Fibroblast of skin of right biceps (primary cell): Measurements from ENCODE around the gene SIRT3.
A peak's percentile ranks its signal among the peaks of the same experiment; 100 is the strongest.
"Not testable (repeated sequence)": the region's sequence is repeated elsewhere in the genome, so short reads cannot be mapped to it uniquely, and the experiment has no call there.

Experiments used
- DNase-seq: peaks from one replicate; pipeline ENCODE4 v3.0.0-alpha.2; 2013

The SIRT3 gene

DNA sequence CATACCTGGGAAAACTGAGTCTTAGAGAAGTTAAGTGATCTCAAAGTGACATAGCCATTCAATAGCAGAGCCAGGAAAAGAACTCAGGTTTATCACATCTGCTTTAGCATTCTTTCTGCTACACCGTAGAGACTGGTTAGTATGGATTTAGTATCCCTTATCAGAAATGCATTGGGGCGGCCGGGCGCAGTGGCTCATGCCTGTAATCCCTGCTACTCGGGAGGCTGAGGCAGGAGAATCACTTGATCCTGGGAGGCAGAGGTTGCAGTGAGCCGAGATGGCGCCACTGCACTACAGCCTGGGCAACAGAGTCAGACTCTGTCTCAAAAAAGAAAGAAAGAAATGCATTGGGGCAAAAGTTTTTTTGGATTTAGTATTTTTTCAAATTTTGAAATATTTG is 2.2 kb upstream of the SIRT3 start:
- DNase-seq = not testable (repeated sequence)

DNA sequence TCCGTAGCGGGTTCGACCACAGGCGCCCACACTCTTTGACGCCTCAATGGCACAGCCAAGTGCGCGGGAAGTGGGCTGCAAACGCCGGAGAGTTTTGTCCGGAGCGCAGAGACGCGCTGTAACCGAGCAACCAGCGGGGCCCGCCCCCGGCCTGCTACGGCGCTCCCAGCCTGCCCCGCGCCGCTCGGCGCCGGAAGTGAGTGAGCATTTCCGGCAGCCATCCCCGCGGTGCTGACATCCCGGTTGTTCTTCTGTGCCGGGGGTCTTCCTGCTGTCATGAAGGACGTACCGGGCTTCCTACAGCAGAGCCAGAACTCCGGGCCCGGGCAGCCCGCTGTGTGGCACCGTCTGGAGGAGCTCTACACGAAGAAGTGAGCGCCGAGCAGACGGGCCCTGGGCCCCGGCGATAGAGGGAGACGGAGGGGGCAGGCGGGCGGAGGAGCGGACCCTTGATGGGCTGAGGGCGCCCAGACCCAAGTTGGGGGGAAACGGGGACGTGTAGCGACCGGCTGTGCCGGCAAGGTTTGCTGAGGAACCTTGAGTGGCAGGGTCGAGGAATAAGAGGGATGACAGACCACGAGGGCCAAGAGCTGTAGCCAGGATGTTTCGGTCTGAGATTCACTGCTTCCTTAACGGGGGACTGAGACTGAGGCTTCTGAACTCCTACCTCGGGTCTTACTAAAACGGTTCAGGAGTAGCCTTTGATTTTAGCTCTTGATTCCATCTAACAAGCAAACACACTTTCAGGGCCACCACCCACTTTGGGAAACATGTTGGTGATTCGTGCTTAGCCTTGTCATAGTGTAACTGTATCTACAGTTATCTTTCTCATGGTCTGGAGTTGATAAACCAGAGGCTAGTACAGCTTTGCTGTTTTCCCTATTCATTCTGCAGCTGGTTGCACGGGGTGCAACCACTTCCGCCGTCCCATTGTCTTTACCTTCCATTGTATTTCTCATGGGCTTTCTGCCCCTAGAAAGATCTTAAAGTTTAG is 929 bp upstream of the SIRT3 start, which contains the start of gene PSMD13:
TSS of gene PSMD13 (plus strand) at position 203 of the 994 bp plus-strand sequence. CDS start at position 277, 74 bp downstream.
- DNase-seq = peak; percentile 83

DNA sequence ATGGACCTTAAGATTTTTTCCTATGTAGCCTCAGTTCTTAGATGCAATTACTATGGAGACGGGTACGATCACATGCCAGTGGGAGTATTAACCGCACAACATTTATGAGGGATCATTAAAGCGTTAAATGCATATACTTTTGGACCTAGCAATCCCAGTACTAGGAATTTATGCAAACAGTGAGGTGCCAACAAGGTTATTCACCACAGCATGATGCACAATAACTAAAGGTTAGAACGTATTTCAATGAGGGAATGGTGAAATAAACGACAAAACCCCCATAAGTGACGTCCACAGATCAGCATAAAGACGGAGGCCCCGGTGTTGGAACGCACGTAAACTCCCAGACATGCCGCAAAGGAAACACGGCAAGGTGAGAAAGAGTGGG is 539 bp downstream of the SIRT3 start:
- DNase-seq = peak; percentile 18

GRCh38 chr11:235180-235579 is 962 bp downstream of the SIRT3 start:
- no peak for DNase-seq

GRCh38 chr11:232783-233565 is 3.2 kb downstream of the SIRT3 start:
- no peak for DNase-seq

DNA sequence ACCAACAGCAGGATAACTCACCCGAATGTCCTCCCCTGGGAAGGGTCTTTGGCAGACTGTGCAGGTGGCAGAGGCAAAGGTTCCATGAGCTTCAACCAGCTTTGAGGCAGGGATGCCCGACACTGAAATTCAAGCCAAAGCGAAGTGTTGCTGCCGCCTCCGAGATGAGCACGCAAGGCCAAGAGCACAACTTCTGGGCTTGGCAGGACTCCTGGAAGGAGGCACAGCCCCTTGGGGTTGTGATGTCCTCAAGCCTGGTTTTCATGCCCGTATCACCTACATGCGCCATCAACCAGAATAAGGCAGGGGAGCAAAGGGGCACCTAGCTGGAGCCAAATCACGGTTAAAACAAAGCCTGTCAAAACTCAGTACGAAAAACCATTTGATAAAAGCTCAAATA is 5.7 kb downstream of the SIRT3 start:
- no peak for DNase-seq

DNA sequence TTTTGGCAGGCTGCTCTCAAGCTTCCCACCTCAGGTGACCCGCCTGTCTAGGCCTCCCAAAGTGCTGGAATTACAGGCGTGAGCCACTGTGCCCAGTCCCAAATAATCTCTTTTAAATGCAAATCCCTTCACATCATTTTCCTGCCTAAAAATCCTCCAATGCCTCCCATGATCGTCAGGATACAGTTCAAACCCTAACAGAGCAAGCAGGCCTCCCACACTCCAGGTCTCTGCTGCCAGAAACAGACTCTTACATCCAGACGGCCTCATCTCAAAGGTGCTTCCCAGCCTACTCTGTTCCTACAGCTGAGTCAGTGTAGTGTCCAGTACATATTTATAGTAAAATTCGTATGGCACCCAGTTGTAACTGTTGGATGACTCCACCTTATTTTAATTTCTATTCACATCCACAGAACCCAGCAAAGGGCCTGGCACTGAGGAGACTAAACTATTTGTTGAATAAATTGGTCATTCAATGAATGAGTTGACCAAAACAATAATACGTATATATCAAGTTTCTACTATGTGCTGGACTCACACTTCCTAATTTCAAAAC is 8.2 kb downstream of the SIRT3 start:
- no peak for DNase-seq

GRCh38 chr11:225734-226453 is 10.2 kb downstream of the SIRT3 start:
- no peak for DNase-seq

GRCh38 chr11:224424-224823 is 11.7 kb downstream of the SIRT3 start:
- DNase-seq = no peak

- no peak for DNase-seq
Measured at GRCh38 chr11:223884-224283, 12.3 kb downstream of the SIRT3 start.

DNA sequence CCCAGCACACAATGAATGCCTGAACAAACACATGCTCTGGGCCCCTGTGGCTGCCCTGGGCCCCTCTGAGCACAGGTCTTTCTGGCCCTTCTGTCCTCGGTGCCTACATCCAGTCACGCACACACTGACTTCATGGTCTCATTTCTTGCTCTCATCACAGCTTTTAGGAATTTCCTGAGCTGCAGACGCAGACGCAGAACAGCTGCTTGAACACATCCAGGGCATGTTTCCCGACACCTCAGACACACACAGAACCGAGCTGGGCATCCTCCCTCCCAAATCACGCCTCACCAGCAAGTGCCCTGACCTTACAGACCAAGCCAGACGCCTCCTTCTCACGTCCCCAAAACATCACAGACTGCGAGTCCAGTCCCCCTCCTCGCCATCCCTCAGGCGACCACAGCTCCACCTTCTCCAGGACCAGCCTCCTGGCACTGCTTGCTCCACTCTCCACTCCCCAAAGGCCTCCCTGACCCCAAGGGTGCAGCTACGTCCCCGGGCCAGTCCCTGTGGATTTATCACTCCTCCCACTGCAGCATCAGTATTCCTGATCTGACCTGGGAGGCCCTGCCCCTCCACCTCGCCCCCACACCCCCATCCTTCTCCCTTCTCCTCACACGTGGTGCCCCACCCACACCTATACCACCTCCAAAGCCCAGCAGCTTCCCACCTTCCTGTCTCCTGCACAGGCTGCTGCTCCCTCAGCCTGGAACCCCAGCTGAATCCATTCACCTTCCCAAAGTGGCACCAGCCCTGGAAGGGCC is 12.9 kb downstream of the SIRT3 start:
- no peak for DNase-seq

GRCh38 chr11:221998-222789 is 13.9 kb downstream of the SIRT3 start:
- no peak for DNase-seq

- no peak for DNase-seq
Measured at GRCh38 chr11:221539-221938, 14.6 kb downstream of the SIRT3 start.

DNA sequence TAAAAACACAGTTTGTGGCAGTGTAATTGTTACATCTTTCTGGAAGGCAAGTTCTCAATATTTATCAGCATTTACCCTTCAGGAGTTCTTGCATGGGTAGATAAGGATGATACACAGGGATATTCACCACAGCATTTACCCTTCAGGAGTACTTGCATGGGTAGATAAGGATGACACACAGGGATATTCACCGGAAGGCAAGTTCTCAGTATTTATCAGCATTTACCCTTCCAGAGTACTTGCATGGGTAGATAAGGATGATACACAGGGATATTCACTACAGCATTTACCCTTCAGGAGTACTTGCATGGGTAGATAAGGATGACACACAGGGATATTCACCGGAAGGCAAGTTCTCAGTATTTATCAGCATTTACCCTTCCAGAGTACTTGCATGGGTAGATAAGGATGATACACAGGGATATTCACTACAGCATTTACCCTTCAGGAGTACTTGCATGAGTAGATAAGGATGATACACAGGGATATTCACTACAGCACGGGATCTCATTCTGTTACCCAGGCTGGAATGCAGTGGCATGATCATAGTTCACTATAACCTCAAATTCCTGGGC is 15.4 kb downstream of the SIRT3 start:
- DNase-seq = not testable (repeated sequence)

DNA sequence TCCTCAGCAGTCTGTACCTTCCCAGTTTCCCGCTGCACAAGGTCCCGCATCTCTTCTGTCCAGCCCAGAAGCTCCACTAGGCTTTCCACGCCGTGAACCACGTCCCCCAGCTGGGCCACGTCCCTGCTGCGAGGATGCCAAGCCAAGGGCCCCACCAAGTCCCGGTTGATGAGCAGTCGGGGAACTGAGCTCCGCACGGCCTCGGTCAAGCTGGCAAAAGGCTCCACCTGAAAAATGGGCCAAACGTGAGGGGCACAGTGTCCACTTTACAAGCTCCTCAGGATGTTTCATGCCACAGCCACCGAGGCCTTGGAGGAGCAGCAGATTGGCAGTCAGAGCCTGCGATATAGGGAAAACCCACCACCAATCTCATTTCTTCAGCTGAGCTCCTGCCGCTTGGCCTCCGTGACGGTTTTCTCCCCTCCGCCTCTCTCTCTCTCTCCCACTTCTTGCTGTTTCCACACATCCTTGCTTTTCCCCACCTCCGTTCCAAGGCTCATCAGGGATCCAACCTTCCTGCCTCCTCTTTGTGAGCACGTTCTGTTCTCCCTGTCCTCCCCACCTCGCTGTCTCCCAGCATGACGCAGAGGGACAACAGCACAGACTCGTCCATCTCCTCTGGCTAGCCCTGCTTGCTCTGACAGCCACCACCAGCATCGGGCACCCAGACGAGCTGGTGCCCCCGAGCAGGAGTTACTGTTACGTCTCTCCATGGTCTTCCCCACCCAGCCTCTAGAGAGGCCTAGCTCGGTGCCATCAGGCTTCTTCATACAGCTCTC is 17.1 kb downstream of the SIRT3 start:
- DNase-seq = no peak

- no peak for DNase-seq
Measured at GRCh38 chr11:217704-218103, 18.4 kb downstream of the SIRT3 start.

- DNase-seq = no peak
Measured at GRCh38 chr11:216081-216974, 19.8 kb downstream of the SIRT3 start.

DNA sequence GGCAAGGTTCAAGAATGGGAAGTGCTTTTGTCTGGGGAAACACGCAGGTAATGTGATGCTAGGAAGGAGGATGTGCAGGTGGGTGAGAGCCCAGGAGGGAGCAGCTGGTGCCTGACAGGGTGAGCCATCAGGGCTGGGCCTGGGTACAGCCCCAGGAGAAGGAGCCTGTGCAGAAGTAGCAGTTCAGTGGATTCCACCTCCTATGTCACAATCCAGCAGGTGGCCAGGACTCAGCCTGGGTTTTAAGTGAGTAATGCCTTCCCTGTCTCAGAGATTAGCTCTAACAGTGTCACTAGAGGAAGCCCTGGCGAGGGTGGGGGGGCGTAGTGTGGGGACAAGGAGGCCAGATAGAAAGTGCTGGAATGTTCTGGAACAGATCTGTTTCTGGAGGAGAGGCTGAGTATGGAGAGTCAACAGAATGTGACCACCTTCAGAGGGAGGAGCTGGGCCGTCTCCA is 20.5 kb downstream of the SIRT3 start:
- DNase-seq = no peak

- no peak for DNase-seq
Measured at GRCh38 chr11:214083-214482, 22.1 kb downstream of the SIRT3 start.
